HG03469 (cell line): ENCODE results near the gene CORIN.
"Not testable (repeated sequence)": the region's sequence is repeated elsewhere in the genome, so short reads cannot be mapped to it uniquely, and the experiment has no call there.

Experiments
- ATAC-seq: cut with Tn5 transposase; IDR thresholded peaks from one replicate; pipeline ENCODE4 v1.9.1; 2021; ENCODE audit warnings: mild to moderate bottlenecking, moderate library complexity, moderate number of reproducible peaks; ENCODE audit not compliant: unreplicated experiment

CORIN gene

GRCh38 chr4:47776353-47776752 is 61.5 kb downstream of the CORIN start:
- no peak for ATAC-seq

GRCh38 chr4:47774079-47774478 is 63.8 kb downstream of the CORIN start:
- no peak for ATAC-seq

DNA sequence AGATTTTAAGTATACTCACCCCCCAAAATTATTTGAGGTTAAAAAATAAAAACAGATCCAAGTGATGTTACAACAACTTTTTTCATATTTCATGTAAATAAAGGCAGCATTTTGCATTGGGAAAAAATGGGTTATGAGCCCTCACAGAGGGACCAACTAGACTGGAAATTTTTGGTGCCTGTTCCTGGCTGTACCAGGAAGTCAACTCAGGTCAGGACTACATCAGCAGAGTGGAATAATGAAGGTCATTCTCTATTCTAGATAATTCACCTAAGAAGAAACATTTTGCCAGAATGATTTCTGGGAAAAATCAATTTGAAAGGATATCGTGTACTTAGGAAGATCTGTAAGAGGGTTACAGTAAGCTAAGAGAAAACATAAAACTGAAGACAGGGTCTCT is 66.8 kb downstream of the CORIN start:
- no peak for ATAC-seq

GRCh38 chr4:47767956-47768355 is 69.9 kb downstream of the CORIN start:
- not testable (repeated sequence) for ATAC-seq

DNA sequence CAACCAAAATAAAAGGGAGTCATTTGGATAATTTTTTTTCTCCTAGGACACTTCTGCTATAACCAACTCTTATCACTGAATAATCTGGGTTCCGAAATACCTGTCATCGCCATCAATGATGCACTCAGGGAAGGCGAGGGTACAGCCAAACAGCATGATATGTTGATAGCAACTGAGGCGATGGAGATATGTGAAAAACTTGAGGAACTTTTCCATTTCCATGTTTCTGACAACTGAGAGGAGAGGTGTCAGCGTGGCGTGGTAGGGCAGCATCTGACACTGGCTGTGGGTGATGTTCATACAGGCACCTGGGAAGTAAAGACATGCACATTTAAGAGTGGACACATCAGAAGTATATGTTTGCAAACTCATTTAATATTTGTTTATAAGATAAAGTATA is 74.6 kb downstream of the CORIN start:
- no peak for ATAC-seq

- no peak for ATAC-seq
These were observed 75.2 kb downstream of the CORIN start for GRCh38 chr4:47762376-47763266.

DNA sequence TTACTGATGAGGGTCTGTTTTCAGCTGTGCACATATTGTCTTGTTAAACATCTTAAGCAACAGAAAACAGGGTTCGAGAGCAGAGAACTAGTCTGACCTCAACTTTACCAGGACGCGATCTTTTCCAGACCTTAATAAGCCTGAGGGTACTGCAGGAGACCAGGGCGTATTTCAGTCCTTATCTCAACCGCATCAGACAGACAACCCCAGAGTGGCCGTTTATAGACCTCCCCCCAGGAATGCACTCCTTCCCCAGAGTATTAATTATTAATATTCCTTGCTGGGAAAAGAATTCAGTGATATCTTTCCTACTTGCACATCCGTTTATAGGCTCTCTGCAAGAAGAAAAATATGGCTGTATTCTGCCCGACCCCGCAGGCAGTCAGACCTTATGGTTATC is 84.6 kb downstream of the CORIN start:
- ATAC-seq: not testable (repeated sequence)

GRCh38 chr4:47752214-47752613 is 85.7 kb downstream of the CORIN start:
- no peak for ATAC-seq

GRCh38 chr4:47750788-47751187 is 87.1 kb downstream of the CORIN start:
- ATAC-seq: no peak

GRCh38 chr4:47749858-47750257 is 88.0 kb downstream of the CORIN start:
- no peak for ATAC-seq

DNA sequence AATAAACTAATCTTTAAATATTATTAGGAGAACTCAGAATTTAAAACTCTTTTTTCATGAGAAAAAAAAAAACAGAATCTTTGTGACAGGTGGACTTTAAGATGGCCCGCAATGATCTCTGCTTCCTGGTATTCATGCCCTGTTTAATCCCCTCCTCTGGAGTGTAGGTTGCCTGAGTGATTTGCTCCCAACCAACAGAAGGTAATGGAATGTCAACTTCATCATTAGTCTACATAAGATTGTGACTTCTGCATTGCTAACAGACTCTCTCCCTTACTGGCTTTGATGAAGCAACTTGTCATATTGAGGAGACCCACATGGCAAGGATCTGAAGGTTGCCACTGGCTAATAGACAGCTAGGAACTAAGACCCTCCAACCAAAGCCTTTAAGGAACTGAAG is 88.8 kb downstream of the CORIN start:
- no peak for ATAC-seq

DNA sequence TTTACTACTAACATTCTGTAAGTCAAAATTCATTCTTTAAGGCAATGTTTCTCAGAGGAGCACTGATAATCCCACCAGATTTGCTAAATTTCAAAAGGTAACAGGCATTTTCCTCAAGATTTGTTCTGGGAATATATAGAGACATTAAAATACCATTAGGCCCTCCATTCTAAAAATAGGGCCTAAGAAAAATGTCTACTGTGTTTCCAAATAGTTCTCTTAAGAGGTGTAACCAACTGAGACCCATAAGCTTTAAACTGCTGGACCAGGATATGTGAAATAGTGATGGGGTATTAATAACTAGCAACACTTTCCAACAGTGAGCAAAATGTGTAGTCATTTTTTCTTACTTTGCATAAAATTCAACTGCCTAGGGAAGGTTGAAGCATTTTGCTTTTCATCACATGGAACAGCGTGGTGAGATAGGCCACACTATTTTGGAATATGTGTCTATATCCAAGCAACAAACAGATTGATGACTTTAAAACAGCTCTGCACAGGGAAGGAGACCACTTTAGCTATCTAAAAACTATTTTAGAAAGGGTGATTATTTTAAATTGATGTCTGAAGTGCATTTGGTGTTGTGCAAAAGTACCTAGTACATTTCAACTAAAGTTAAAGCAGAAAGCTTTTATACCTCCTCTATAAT is 89.9 kb downstream of the CORIN start:
- no peak for ATAC-seq

DNA sequence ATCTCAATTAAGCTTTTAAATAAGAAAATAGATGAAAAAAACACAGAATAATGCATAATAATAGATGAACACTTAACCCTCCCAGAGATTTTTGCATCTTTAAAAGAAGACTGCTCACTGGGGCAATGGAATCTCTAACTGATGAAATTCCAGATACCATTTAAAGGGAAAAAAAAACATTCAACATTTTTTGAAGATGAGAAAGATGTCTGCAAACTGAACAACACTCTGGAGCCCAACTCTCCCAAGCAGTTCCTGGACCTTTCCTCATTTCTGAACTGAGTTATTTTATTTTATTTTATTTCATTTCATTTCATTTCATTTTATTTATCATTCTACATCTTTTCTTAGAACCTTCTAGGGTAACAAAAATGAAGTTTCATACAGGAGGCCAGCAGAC is 90.7 kb downstream of the CORIN start:
- no peak for ATAC-seq

- ATAC-seq: no peak
These were observed 91.7 kb downstream of the CORIN start for GRCh38 chr4:47746122-47746521.

DNA sequence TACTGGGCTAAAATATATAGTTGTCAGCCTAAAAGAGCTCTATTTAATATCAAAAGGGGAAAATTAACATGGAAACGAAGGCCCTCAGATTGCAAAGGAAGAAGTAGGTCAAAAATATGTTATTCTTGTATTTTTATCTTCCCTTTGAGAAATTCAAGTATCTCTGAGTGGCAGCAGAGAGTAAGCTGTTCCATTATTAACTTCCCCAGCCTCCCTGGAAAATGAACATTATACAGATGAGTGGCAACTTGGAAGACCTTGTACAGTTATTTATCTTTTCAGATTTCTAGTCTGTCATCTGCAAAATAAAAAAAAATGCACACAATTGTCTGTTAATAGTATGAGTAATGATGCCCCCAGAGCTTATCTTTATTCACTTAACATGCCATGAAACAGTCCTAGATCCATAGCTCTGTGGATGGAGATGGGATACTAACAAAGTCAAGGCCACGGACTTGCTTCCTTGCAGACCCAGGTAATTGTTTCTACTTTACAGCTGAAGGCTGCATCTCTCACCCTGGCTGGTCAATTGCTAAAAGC is 93.0 kb downstream of the CORIN start:
- no peak for ATAC-seq

- no peak for ATAC-seq
These were observed 93.6 kb downstream of the CORIN start for GRCh38 chr4:47744253-47744652.

DNA sequence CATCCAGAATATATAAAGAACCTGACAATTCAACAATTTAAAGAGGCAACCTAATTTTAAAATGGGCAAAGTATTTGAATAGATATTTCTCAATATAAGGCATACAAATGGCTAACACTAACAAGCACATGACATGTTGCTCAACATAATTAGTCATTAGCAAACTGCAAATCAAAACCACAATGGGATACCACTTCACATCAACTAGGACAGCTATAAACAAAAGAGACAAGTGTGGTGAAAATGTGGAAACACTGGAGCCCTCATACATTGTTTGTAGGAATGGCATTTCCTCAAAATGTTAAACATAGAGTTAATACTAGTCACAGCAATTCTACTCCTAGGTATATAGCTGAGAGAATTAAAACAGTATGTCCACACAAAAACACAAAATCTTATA is 96.7 kb downstream of the CORIN start:
- no peak for ATAC-seq

- no peak for ATAC-seq
These were observed 100.5 kb downstream of the CORIN start for GRCh38 chr4:47737326-47737725.

- ATAC-seq: no peak
These were observed 101.3 kb downstream of the CORIN start for GRCh38 chr4:47736555-47736954.

DNA sequence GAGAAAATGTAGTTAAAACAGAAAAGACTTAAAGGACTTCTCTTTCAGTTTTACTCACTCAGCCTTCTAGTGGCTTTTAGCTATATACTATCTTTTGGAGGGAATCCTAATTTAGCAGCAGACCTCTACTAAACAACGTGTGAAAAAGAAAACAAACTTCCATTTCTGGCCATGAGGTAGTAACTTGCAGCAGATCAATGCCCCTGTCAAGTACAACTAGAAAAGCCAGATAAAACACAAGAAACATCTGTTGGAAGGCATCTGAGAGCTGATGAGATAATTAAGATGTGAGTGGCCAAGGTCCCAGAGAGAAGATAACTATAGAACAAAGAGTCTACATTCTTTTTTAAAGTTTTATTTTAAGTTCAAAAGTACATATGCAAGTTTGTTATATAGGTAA is 101.7 kb downstream of the CORIN start:
- no peak for ATAC-seq

DNA sequence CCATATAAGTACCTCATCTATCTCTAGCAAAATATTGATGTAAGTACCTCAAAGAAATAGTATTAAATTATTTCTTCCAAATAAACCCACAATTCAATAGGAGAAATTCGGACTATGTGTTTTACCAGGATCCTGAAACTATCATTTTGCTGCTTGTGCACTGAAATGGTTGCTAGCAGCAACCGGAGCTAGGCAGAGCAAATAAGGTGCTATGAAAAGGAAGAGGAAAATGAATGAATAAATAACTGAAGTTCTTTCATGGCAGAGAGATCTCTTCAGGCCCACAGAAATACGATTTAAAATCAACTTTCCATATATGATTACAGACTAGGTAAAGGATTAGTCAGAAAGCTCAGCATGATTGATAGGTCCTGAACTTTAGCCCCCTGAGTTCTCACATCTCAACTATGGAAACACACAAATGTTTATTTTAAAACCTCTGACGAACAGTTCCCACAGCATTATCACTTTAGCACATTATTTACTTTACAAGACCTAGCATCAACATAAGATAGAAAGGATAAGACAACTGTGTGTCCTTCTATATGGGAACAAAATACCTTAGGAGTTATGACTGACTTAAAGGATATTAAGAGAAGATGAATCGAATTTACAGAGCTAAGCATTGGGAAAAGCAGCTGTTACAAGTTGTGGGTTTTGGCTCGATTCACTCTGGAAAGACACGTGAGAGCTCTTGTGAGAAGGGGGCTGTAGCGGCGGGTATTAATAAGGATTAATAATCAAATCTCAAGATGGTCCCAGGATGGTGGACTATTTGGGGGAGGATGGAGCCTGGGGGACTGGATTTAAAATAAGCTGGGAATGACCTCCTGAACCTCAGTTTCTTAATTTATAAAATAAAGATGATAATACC is 104.3 kb downstream of the CORIN start:
- no peak for ATAC-seq
